NCI-H2171 treated with DMSO at 0.1 percent for 48 hours (cell line): ENCODE results near the gene TAF13.

Experiments
- DNase-seq: peaks from one replicate; lab custom pipeline; 2025; lab: John Stamatoyannopoulos, UW

Gene TAF13

GRCh38 chr1:109075531-109076490, at the start of gene TAF13:
TSS of gene TAF13 (minus strand) at chr1:109076003. CDS start at chr1:109075947, 56 bp downstream.
- DNase-seq: peak; percentile 98

GRCh38 chr1:109120356-109120755, 44.6 kb upstream of the TAF13 start:
- DNase-seq: no peak

- no peak for DNase-seq
Observed at GRCh38 chr1:109118089-109118488, 42.3 kb upstream of the TAF13 start.

DNA sequence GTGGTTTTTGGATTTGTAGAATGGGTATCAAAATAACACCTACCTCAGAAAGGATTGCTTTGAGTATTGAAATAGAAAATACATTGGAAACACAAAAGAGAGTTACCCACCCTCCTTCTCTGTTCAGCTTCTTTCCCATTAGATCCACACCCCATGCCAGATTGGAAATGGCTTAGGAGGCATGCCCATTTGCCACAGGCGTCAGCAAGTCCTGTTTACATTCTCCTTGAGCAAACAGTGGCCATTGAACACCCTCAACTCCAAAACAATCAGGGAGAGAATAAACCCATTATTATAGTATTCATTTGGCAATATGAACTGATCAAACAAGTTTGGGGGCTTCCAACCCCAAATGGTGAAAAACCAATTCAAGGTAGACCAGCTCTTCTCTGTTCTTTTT, 40.5 kb upstream of the TAF13 start:
- DNase-seq: no peak

DNA sequence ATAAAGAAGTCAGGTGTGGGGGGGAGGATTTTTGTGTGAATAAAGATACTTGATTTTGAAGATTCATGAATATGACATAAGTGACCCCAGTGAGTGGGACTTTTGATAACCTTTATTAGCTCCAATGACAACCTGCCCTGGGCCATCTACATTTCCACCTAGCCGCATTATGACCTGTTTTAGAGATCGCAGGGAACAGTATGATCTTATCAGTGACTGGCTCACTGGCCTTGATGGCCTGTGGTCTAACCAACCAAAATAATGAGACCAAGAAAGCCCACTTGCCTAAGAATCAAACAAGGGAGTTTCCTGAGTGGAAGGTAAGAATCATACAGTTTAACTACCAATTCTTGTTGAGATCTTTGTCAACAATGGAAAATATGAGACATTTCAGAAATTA, 39.9 kb upstream of the TAF13 start:
- no peak for DNase-seq

DNA sequence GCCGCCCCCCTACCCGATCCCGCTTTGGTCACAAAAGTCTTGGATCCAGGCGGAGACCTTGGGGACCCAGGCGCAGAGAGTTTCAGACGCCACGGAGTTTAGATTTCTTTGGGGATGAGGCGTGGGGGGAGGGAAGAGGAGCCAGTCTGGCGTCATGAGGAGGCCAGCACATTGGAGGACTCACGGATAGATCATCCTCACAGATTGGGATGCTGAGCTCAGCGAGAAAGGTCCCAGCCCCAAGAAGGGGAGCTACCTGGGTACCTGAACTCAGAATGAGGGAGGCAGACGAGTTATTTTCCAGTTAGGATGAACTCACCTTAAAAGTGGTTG, 38.5 kb upstream of the TAF13 start:
- peak; percentile 43 for DNase-seq

DNA sequence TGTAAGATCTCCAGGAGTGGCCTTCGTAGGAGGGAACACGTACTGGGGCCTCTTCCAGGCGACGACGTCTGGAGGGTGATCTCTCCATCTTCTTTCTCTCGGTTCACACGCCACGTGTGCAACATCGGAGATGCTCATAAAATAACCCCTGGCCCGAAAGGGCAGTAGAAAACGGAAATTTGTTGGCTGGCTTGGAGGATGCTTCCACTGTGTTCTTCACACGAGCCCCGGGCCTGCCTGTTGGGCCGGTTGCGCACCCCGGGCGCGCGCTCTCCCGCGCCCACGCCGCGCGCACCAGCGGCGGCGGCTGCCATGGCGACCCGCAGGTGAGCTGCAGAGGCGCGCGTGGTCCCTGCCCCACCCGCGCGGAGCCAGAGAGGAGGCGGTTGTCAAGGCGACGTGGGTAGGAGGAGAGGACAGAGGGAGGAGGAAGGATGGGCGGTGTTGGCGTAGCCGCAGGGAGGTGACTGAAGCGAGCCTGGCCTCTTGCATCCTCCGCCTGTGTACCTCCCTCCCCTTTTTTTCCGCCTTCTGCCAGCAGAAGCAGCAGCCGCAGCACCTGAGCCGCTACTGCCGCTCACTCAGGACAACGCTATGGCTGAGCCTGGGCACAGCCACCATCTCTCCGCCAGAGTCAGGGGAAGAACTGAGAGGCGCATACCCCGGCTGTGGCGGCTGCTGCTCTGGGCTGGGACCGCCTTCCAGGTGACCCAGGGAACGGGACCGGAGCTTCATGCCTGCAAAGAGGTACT, 38.0 kb upstream of the TAF13 start, which contains the start of gene ELAPOR1:
TSS of gene ELAPOR1 (plus strand) at position 526 of the 752 bp plus-strand sequence. CDS start at position 595, 69 bp downstream.
- peak; percentile 90 for DNase-seq

DNA sequence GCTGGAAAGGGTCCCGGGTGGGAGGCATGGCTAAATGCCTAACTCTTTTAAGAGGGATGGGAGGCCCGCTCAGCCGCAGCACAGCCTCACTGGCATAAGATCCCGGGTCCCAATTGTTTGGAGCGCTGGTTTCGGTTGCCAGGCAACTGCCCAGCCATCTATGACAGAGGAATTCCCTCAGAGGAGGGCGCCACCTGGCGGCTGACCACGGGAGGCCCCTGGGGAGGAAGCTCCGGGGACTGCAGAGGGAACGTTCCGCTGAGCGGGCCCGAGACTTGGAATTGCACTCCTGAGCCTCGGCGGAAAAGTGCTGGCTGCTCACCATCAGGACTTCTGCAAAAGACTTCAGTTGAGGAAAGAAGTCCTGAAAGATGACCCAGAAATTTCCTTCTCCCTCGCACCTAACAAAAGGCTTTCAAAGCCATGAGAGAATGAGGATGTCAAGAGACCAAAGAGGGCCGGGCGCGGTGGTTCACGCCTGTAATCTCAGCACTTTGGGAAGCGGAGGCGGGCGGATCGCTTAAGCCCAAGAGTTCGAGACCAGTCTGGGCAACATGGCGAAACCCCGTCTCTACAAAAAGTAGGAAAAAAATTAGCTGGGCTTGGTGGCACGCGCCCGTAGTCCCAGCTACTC, 37.0 kb upstream of the TAF13 start:
- peak; percentile 88 for DNase-seq

DNA sequence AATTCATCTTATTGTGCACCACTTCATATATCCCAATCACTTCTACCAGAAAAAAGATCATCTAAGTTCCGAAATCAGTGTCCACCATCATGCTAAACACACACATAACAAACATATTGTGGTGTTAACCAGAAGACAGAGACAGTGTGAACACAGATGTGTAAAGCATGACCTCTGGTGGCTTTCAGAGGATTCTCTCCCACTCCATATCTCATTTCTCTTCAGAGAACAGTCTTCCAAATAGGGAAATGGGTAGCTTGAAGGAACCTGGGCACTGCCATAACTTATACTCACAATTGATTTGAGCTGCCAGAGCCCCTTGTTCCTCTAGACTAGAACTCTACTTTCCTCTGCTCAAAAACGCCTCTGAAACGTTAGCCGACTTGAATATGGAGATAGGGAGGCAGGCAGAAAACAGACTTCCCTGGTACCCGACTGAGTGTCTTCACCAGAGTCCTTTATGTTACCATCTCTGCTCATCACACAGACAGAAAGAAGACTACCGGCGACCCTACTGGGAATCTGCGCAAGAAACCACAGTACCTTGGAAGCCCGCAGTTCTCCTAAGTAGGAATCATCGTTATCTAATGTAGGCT, 36.4 kb upstream of the TAF13 start:
- peak; percentile 24 for DNase-seq

DNA sequence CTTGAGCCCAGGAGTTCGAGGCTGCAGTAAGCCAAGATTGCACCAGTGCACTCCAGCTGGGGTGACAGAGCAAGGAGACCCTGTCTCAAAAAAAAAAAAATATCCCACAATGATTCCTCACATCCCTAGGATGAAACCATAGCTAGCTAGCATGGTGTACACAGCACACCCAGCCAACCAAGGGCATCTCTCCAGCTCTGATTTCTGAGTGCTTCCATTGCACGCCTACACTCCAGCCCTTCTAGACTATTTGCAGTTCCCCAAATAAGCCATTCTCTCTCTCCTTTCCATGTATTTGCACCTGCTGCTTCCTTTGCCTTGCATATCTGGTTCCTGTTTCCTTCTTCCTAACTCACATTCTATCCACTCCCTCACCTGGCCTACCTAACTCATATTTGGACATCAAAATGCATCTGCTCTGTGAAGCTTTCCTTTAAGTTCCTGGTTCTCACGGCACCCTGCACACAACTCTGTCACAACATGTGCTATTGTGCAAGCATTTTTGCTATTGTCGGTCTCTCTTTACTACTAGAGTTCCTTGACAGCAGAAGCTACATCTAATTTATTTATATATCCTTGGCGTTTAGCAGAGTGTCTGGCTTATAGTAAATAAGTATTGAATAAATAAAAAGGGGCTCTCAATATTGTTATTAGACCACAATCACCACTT, 35.7 kb upstream of the TAF13 start:
- DNase-seq: no peak

DNA sequence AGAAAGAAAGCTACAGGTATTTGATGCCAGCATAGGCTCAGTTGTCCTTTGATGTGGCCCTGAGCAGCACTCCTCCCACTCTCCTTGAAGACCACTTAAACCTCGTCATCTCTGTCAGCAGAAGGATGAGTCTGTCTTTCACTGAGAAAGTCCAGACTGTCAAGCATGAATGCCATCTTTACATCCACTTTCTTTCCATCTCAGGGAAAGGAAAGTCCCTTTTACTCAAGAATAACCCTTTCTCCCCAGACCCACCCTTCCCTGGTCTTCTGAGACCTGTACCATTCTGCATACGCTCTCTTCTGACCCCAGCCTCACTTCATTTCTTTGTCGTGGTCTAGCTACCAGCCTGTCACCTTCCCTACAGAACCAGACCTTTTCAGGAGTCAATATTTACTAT, 34.1 kb upstream of the TAF13 start:
- no peak for DNase-seq

GRCh38 chr1:109107785-109108184, 32.0 kb upstream of the TAF13 start:
- DNase-seq: no peak

- no peak for DNase-seq
Observed at GRCh38 chr1:109105881-109106280, 30.1 kb upstream of the TAF13 start.

GRCh38 chr1:109104364-109105151, 28.8 kb upstream of the TAF13 start:
- no peak for DNase-seq

DNA sequence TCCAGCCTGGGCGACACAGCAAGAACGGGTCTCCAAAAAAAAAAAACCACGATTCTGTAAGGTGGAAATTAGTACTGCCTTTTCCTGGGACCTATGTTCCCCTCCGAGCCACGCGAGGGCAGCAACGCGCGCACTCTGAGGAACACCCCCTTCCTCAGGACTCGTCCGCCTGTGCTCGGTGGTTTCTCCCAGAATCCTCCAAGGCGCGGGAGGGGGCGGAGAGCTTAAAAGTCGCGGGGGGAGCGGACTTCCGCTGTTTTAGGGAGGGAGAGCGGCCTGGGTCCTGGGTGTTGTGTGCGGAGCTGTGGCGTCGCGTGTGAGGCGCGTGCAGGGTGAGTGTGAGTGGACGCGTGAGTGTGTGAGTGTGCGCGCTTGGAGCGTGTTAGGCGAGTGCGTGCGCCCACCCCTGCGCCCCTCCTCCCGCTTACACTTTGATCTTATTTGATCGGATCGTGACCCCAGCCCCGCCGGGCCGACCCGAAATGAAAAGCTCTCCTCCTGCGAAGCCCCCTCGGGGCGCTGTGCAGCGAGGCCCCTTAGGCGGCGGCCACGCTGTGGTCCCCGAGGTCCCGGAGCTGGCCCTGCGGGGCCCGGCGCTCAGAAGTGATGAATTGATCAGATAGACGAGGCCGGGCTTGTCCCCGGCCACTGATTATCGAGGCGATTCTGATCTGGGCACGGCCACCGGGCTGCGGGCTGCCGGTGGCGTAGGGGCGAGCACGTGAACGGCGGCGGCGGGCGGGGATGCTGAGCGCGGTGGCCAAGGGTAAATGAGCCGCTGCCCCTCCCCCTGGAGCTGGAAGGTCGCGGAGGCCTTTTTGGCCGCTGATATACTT, 24.4 kb upstream of the TAF13 start:
- DNase-seq: peak; percentile 97

GRCh38 chr1:109096120-109096519, 20.3 kb upstream of the TAF13 start:
- no peak for DNase-seq

GRCh38 chr1:109095631-109096030, 19.8 kb upstream of the TAF13 start:
- no peak for DNase-seq

DNA sequence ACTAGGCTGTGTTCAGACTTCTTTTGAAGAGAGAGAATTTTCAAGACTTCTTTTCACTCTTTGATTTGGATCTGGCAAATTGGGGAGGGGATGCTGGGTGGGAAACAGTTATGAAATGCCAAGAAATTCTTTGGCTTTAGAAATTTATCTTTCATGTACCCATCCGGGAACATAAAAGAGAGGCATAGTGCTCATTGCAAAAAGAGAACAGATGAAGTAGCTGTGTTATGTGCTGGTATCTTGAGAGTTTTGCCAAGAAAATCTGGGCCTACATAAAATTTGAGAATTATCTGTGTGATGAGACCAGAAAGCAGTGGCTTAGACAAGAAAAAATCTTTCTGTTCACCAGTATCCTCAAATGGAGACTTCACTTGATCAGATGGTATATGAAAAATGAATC, 19.1 kb upstream of the TAF13 start:
- no peak for DNase-seq

DNA sequence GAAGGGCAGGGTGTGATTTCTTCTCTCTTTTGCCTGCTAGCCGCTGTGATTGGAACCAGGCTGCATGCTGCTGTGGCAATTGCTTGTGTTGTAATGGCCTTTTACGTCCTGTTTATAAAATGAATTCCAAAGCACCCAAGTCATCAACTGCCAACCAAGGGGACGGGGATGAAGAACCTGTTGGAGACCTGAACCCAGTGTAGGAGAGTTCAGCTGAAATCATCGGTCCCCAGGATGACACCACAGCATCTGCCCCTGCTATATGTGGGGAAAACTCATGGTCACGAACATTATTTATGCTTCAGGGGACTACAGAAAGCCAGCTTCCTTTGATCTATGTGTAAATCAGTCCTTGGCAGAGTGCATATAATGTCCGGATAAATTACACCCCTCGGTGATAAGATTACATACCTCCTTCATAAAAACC, 18.6 kb upstream of the TAF13 start:
- no peak for DNase-seq

GRCh38 chr1:109091839-109092193, 16.0 kb upstream of the TAF13 start:
- no peak for DNase-seq
